Muscle of back (tissue), 11 donors: ENCODE measurements around the gene PLXNA1. TPM values are rescaled to one million over a fixed set of nuclear protein-coding genes. Genes with fewer than 3 reads are reported as not detected.

Experiments used
- DNase-seq, 3 donors: peaks; one replicate each; pipeline versions ENCODE4 v3.0.0 to v3.0.0-alpha.2; 2013
- polyA plus RNA-seq, 10 donors: library from polyadenylated mRNA; unstranded; fragments of 120-200 nt; gene quantifications; one replicate each; pipeline ENCODE4 v1.2.1, GENCODE V29; 2013; ENCODE audit not compliant: insufficient read length in 10 of 10

Gene PLXNA1
- polyA plus RNA-seq, 10 donors: 29.9 to 44.2 (median 36.4) TPM

- DNase-seq: no peak
Observed at GRCh38 chr3:126964950-126965349, 18.0 kb upstream of the PLXNA1 start.

- DNase-seq: no peak
Observed at GRCh38 chr3:126965526-126966080, 17.3 kb upstream of the PLXNA1 start.

GRCh38 chr3:126967386-126967785, 15.5 kb upstream of the PLXNA1 start:
- no peak for DNase-seq

- DNase-seq: no peak
Observed at GRCh38 chr3:126968391-126969390, 14.2 kb upstream of the PLXNA1 start.

- DNase-seq: no peak
Observed at GRCh38 chr3:126969586-126969985, 13.3 kb upstream of the PLXNA1 start.

- no peak for DNase-seq
Observed at GRCh38 chr3:126970101-126970500, 12.8 kb upstream of the PLXNA1 start.

- no peak for DNase-seq
Observed at GRCh38 chr3:126970921-126971320, 12.0 kb upstream of the PLXNA1 start.

- DNase-seq: peak in 1 of 3 donors; percentile 65
Observed at GRCh38 chr3:126971891-126972351, 11.0 kb upstream of the PLXNA1 start.

GRCh38 chr3:126972866-126973265, 10.0 kb upstream of the PLXNA1 start:
- DNase-seq: no peak

- no peak for DNase-seq
Observed at GRCh38 chr3:126973814-126974213, 9.1 kb upstream of the PLXNA1 start.

- no peak for DNase-seq
Observed at GRCh38 chr3:126974756-126975155, 8.2 kb upstream of the PLXNA1 start.

- DNase-seq: no peak
Observed at GRCh38 chr3:126976906-126977305, 6.0 kb upstream of the PLXNA1 start.

GRCh38 chr3:126977821-126978220, 5.1 kb upstream of the PLXNA1 start:
- DNase-seq: no peak

- no peak for DNase-seq
Observed at GRCh38 chr3:126978291-126978690, 4.6 kb upstream of the PLXNA1 start.

- DNase-seq: no peak
Observed at GRCh38 chr3:126979046-126979628, 3.8 kb upstream of the PLXNA1 start.

- no peak for DNase-seq
Observed at GRCh38 chr3:126980266-126980811, 2.6 kb upstream of the PLXNA1 start.

- no peak for DNase-seq
Observed at GRCh38 chr3:126982126-126982470, 817 bp upstream of the PLXNA1 start.

- no peak for DNase-seq
Observed at GRCh38 chr3:126983276-126983652, 349 bp downstream of the PLXNA1 start.

GRCh38 chr3:126983653-126984390, 907 bp downstream of the PLXNA1 start:
- peak in 1 of 3 donors; percentile 84 for DNase-seq

GRCh38 chr3:126984391-126985131, 1.6 kb downstream of the PLXNA1 start:
- no peak for DNase-seq
